LNCaP clone FGC (cell line): Measurements from ENCODE around the gene C8G.

Experiments used
- DNase-seq: peaks from one replicate; pipeline ENCODE4 v3.0.0-alpha.2; 2011; ENCODE audit warnings: low read depth
- H3K4me3 ChIP-seq: 2 replicates; pipeline ENCODE4 v1.5.1; 2011; ENCODE audit warnings: mild to moderate bottlenecking, low read depth, low read length, control low read depth
- CTCF ChIP-seq: IDR thresholded peaks from 2 replicates; pipeline ENCODE4 v1.5.1; 2012; ENCODE audit warnings: mild to moderate bottlenecking; ENCODE audit not compliant: control insufficient read depth, insufficient read depth; ENCODE audit errors: extremely low read depth

The C8G gene

GRCh38 chr9:136977649-136978072, 32.6 kb downstream of the C8G start:
- no peak for TF ChIP-seq CTCF
- DNase-seq = no peak
- H3K4me3 ChIP-seq = peak overlapping the region; percentile 30; the same call in 1 of the 2 replicates

GRCh38 chr9:136978073-136978864, 33.2 kb downstream of the C8G start:
- no peak for TF ChIP-seq CTCF
- DNase-seq = no peak
- peak overlapping the region; percentile 30; the same call in 1 of the 2 replicates for H3K4me3 ChIP-seq

GRCh38 chr9:136978865-136979544, 34.0 kb downstream of the C8G start:
- DNase-seq = no peak
- TF ChIP-seq CTCF = no peak
- H3K4me3 ChIP-seq = no peak overlapping the region

- TF ChIP-seq CTCF = no peak
- H3K4me3 ChIP-seq = no peak overlapping the region
- no peak for DNase-seq
These were observed 34.9 kb downstream of the C8G start for GRCh38 chr9:136979769-136980587.

- H3K4me3 ChIP-seq = no peak overlapping the region
- DNase-seq = no peak
- no peak for TF ChIP-seq CTCF
These were observed 35.8 kb downstream of the C8G start for GRCh38 chr9:136980669-136981478.

- TF ChIP-seq CTCF = no peak
These were observed 36.7 kb downstream of the C8G start for GRCh38 chr9:136981588-136982231.

More at GRCh38 chr9:136981588-136982231, 36.7 kb downstream of the C8G start:
- no peak for DNase-seq
- H3K4me3 ChIP-seq = no peak overlapping the region
